Panc1 (cell line): ENCODE measurements around the gene C20orf141.

Experiments used
- POLR2AphosphoS5 ChIP-seq: IDR thresholded peaks from 2 replicates; pipeline ENCODE4 v1.6.1; 2012; ENCODE audit warnings: mild to moderate bottlenecking, low read depth, low read length, moderate library complexity
- REST ChIP-seq, 2 experiments: IDR thresholded peaks; 2 replicates each; pipeline ENCODE4 v1.6.1; 2011 to 2012; ENCODE audit warnings: low read depth in 2 of 2, control low read depth in 1 of 2, low read length in 1 of 2, mild to moderate bottlenecking in 1 of 2, moderate library complexity in 1 of 2; ENCODE audit not compliant: insufficient read depth in 1 of 2
- SIN3A ChIP-seq: IDR thresholded peaks from 2 replicates; pipeline ENCODE4 v1.6.1; 2012; ENCODE audit warnings: low read depth, mild to moderate bottlenecking, low read length, moderate library complexity, borderline replicate concordance; ENCODE audit not compliant: insufficient read depth
- TCF7L2 ChIP-seq: IDR thresholded peaks from 2 replicates; pipeline ENCODE4 v1.6.1; 2011; ENCODE audit warnings: mild to moderate bottlenecking, low read depth, low read length, inconsistent platforms
- TF ChIP-seq, protein P1 (sequence below): fragments of 450-650 bp; IDR thresholded peaks from 2 replicates; pipeline ENCODE4 v1.5.1; 2017; ENCODE audit warnings: mild to moderate bottlenecking

DNA sequence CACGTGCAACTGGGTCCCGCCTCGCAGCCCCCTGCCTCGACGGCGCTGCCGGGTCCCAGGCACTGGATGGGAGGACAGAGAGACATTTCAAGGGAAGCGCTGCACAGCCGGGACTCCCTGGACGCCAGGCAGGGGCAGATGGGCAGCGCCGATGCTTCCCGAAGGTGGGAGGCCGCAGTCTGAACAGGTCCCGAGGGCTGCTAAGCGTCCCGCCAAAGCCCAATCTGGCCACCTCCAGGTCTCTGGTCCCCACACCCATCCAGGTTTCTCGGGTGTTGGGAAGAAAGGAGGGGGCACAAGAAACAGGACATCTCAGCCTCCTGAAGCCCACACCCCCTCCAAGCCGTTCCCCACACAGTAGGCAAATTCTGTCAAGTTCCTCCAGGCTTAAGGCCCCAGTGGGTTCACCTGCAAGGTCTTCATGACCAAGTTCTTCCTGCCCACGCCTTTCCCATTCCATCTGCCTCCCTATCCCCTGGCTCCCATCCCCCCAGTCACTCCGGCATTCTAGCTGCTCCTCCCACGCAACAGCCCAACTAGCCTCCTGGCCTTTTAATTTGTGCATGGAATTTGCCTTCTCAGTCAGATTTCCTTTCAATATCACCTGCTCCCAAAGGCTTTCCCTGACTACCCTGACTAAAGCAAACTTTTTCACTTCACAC, 9.0 kb upstream of the C20orf141 start:
- TF ChIP-seq POLR2AphosphoS5: no peak
- TF ChIP-seq, protein P1, sequence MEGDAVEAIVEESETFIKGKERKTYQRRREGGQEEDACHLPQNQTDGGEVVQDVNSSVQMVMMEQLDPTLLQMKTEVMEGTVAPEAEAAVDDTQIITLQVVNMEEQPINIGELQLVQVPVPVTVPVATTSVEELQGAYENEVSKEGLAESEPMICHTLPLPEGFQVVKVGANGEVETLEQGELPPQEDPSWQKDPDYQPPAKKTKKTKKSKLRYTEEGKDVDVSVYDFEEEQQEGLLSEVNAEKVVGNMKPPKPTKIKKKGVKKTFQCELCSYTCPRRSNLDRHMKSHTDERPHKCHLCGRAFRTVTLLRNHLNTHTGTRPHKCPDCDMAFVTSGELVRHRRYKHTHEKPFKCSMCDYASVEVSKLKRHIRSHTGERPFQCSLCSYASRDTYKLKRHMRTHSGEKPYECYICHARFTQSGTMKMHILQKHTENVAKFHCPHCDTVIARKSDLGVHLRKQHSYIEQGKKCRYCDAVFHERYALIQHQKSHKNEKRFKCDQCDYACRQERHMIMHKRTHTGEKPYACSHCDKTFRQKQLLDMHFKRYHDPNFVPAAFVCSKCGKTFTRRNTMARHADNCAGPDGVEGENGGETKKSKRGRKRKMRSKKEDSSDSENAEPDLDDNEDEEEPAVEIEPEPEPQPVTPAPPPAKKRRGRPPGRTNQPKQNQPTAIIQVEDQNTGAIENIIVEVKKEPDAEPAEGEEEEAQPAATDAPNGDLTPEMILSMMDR: no peak
- no peak for TF ChIP-seq SIN3A
- no peak for TF ChIP-seq REST (IDR thresholded peaks at IDR 0.05; ENCODE audit: insufficient read depth in 1 of 2, low read depth in 2 of 2, low read length in 1 of 2)
- TF ChIP-seq TCF7L2: no peak
